ENCODE measurements around the gene KRT222. TPM values are rescaled to one million over a fixed set of nuclear protein-coding genes. Genes with fewer than 3 reads are reported as not detected.
A peak's percentile ranks its signal among the peaks of the same experiment; 100 is the strongest.

KRT222 gene
- total and polyA plus RNA-seq, 2 of the 13 experiments (the other 11 are each of a cell fraction or from before 2014, with no cell fraction given) = not detected

- TF ChIP-seq KMT2A (CRISPR knock-in tag; IDR thresholded peaks at IDR 0.05) (peak; percentile 80), MIER2 (CRISPR knock-in tag; IDR thresholded peaks at IDR 0.05) (no peak), SUZ12 (IDR thresholded peaks at IDR 0.05; ENCODE audit: low read depth, low read length) (no peak), ZNF20 (CRISPR knock-in tag; IDR thresholded peaks at IDR 0.05) (peak; percentile 83), U2AF2 (IDR thresholded peaks at IDR 0.05; ENCODE audit: low read depth, low read length) (0 out of 2 replicates have a peak, but pooled peaks have one; percentile 54), YY1 (IDR thresholded peaks at IDR 0.05; ENCODE audit: insufficient read depth, insufficient replicate concordance, low read depth, low read length) (no peak), PLSCR1 (CRISPR knock-in tag; IDR thresholded peaks at IDR 0.05; ENCODE audit: borderline replicate concordance) (no peak), ZBTB33 (CRISPR knock-in tag; IDR thresholded peaks at IDR 0.05) (0 out of 2 replicates have a peak, but pooled peaks have one; percentile 16), ZNF747 (CRISPR knock-in tag; IDR thresholded peaks at IDR 0.05; ENCODE audit: borderline replicate concordance) (peak; percentile 91), AHR (CRISPR knock-in tag; IDR thresholded peaks at IDR 0.05) (peak; percentile 90; the same call in 1 of the 2 replicates), ZNF10 (CRISPR knock-in tag; IDR thresholded peaks at IDR 0.05; ENCODE audit: borderline replicate concordance, low read depth) (no peak; the same call in 1 of the 2 replicates), SMAD9 (CRISPR knock-in tag; IDR thresholded peaks at IDR 0.05) (no peak), ZNF672 (CRISPR knock-in tag; IDR thresholded peaks at IDR 0.05) (no peak), IRX3 (CRISPR knock-in tag; IDR thresholded peaks at IDR 0.05; ENCODE audit: borderline replicate concordance, low read depth) (no peak; the same call in 1 of the 2 replicates), CREB3 (CRISPR knock-in tag; IDR thresholded peaks at IDR 0.05) (0 out of 2 replicates have a peak, but pooled peaks have one; percentile 50), ZNF572 (CRISPR knock-in tag; IDR thresholded peaks at IDR 0.05) (0 out of 2 replicates have a peak, but pooled peaks have one; percentile 7), HDAC2 (CRISPR knock-in tag; IDR thresholded peaks at IDR 0.05) (no peak; the same call in 1 of the 2 replicates), ZNF333 (CRISPR knock-in tag; IDR thresholded peaks at IDR 0.05; ENCODE audit: borderline replicate concordance) (0 out of 2 replicates have a peak, but pooled peaks have one; percentile 14), SOX6 (IDR thresholded peaks at IDR 0.05) (no peak), SOX6 (CRISPR knock-in tag; IDR thresholded peaks at IDR 0.05) (peak; percentile 33; the same call in 1 of the 2 replicates), JUND (CRISPR knock-in tag; IDR thresholded peaks at IDR 0.05) (peak; percentile 70; the same call in 1 of the 2 replicates), ZNF775 (CRISPR knock-in tag; IDR thresholded peaks at IDR 0.05; ENCODE audit: borderline replicate concordance) (no peak)
- TF ChIP-seq, protein P1, sequence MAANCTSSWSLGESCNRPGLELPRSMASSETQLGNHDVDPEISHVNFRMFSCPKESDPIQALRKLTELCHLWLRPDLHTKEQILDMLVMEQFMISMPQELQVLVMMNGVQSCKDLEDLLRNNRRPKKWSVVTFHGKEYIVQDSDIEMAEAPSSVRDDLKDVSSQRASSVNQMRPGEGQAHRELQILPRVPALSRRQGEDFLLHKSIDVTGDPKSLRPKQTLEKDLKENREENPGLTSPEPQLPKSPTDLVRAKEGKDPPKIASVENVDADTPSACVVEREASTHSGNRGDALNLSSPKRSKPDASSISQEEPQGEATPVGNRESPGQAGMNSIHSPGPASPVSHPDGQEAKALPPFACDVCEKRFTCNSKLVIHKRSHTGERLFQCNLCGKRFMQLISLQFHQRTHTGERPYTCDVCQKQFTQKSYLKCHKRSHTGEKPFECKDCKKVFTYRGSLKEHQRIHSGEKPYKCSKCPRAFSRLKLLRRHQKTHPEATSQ (CRISPR knock-in tag; IDR thresholded peaks at IDR 0.05; ENCODE audit: borderline replicate concordance) = no peak
Observed at GRCh38 chr17:40647624-40648383, 17.2 kb downstream of the KRT222 start, which contains the start of gene SMARCE1 (continued).

All from HepG2 (cell line).